Mesothelial cell of epicardium (in vitro differentiated cells): Measurements from ENCODE around the gene SLC7A4. TPM values are rescaled to one million over a fixed set of nuclear protein-coding genes. Genes with fewer than 3 reads are reported as not detected.

Source experiments
- DNase-seq, 2 experiments: peaks; one replicate each; pipeline ENCODE4 v3.0.0; 2021; ENCODE audit warnings: low spot score in 2 of 2; ENCODE audit not compliant: unreplicated experiment in 2 of 2
- H3K27ac Mint-ChIP-seq: 2 replicates; pipeline ENCODE4 v1.8.0; 2021; ENCODE audit warnings: mixed read lengths
- H3K27me3 Mint-ChIP-seq: 2 replicates; pipeline ENCODE4 v1.8.0; 2021; ENCODE audit warnings: low read depth, mixed read lengths
- H3K36me3 Mint-ChIP-seq: 2 replicates; pipeline ENCODE4 v1.8.0; 2021; ENCODE audit warnings: mixed read lengths
- H3K4me1 Mint-ChIP-seq: 2 replicates; pipeline ENCODE4 v1.8.0; 2021; ENCODE audit warnings: mixed read lengths
- H3K4me3 Mint-ChIP-seq: 2 replicates; pipeline ENCODE4 v1.8.0; 2021; ENCODE audit warnings: mild to moderate bottlenecking, moderate library complexity, mixed read lengths
- H3K9me3 Mint-ChIP-seq: 2 replicates; pipeline ENCODE4 v1.8.0; 2021; ENCODE audit warnings: mixed read lengths
- total RNA-seq: library from RNA; stranded (reverse); gene quantifications from 3 replicates; pipeline ENCODE4 v1.2.1, GENCODE V29; 2021
- TF ChIP-seq, protein P1 (sequence below): fragments of 200-600 bp; sonication (generic); IDR thresholded peaks from one replicate; pipeline ENCODE4 v1.5.0; 2021; ENCODE audit warnings: antibody characterized with exemption; ENCODE audit not compliant: unreplicated experiment

The SLC7A4 gene
- total RNA-seq, 1 donor from 2014 or later = 3.2 TPM

DNA sequence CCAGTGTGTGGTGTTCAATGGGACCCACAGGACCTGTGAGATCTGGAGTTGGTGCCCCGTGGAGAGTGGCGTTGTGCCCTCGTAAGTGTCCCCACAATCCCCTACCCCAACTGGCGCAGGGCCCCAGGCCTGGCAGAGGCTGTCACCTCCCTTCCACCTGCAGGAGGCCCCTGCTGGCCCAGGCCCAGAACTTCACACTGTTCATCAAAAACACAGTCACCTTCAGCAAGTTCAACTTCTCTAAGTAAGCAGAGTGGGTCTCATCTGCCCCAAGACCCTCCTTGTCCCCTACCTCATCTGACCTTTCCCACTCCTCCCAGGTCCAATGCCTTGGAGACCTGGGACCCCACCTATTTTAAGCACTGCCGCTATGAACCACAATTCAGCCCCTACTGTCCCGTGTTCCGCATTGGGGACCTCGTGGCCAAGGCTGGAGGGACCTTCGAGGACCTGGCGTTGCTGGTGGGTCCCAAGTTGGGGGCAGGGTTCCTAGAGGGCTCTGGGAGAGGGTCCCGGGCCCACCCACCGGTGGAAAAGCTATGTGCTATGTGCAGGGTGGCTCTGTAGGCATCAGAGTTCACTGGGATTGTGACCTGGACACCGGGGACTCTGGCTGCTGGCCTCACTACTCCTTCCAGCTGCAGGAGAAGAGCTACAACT is 9.3 kb downstream of the SLC7A4 start:
- Mint-ChIP-seq H3K4me3 (no peak overlapping the region), H3K36me3 (no peaks in the 10 kb centered on the region), H3K27me3 (no peaks in the 10 kb centered on the region), H3K27ac (no peak overlapping the region), H3K4me1 (peaks cover 11% of the 10 kb centered on the region), H3K9me3 (no peaks in the 10 kb centered on the region)
- TF ChIP-seq, protein P1, sequence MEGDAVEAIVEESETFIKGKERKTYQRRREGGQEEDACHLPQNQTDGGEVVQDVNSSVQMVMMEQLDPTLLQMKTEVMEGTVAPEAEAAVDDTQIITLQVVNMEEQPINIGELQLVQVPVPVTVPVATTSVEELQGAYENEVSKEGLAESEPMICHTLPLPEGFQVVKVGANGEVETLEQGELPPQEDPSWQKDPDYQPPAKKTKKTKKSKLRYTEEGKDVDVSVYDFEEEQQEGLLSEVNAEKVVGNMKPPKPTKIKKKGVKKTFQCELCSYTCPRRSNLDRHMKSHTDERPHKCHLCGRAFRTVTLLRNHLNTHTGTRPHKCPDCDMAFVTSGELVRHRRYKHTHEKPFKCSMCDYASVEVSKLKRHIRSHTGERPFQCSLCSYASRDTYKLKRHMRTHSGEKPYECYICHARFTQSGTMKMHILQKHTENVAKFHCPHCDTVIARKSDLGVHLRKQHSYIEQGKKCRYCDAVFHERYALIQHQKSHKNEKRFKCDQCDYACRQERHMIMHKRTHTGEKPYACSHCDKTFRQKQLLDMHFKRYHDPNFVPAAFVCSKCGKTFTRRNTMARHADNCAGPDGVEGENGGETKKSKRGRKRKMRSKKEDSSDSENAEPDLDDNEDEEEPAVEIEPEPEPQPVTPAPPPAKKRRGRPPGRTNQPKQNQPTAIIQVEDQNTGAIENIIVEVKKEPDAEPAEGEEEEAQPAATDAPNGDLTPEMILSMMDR = no peak
- no peak for DNase-seq

DNA sequence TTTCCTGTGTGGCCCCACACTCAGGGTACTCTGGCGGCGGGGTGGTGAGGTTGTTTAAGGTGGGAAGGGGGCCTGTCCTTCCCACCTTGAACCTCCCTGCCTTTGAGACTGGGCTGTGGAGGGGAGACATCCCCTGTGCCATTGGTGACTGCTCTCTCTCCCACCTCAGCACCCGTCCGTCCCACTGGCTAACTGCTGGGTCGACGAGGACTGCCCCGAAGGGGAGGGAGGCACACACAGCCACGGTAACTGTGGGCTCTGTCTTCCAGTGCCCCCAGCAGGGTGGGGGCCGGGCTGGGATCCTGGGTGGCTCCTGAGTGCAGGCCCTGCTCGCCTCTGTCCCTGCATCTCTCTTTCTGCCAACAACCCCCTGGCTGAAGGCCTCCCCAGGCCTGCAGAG is 9.9 kb downstream of the SLC7A4 start:
- H3K27me3 Mint-ChIP-seq = no peaks in the 10 kb centered on the region
- no peak overlapping the region for H3K27ac Mint-ChIP-seq
- DNase-seq = no peak
- H3K4me3 Mint-ChIP-seq = no peak overlapping the region
- H3K4me1 Mint-ChIP-seq = peaks cover 9% of the 10 kb centered on the region
- no peaks in the 10 kb centered on the region for H3K9me3 Mint-ChIP-seq
- no peaks in the 10 kb centered on the region for H3K36me3 Mint-ChIP-seq
- TF ChIP-seq, protein P1 = no peak

DNA sequence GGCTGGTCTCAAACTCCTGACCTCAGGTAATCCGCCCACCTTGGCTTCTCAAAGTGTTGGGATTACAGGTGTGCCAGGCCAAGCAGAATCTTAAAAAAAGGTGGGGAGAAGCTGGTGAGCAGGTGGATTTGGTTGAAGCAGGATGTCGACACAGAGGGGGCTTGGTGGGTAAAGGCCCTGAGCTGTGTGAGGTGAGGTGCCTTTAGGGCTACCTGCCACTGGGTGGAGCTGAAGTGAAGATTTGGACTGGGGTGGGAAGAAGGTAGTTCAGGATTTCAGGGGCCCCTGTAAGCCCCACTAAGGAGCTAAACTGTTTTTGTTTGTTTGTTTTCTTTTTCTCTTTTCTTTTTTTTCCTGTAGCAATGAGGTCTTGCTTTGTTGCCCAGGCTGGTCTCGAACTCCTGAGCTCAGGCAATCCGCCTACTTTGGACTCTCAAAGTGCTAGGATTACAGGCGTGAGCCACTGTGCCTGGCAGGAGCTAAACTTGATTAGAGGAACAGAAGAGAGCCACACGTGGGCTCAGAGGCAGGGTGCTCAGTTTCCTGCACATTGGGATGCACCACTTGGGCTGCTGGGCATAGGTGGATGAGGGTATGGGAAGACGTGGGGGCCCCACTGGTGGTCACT is 11.4 kb downstream of the SLC7A4 start:
- TF ChIP-seq, protein P1 = peak; percentile 23
- Mint-ChIP-seq H3K4me1 (peaks cover 11% of the 10 kb centered on the region), H3K9me3 (no peaks in the 10 kb centered on the region), H3K27me3 (no peaks in the 10 kb centered on the region), H3K36me3 (no peaks in the 10 kb centered on the region), H3K4me3 (no peak overlapping the region), H3K27ac (no peak overlapping the region)
- DNase-seq = no peak

DNA sequence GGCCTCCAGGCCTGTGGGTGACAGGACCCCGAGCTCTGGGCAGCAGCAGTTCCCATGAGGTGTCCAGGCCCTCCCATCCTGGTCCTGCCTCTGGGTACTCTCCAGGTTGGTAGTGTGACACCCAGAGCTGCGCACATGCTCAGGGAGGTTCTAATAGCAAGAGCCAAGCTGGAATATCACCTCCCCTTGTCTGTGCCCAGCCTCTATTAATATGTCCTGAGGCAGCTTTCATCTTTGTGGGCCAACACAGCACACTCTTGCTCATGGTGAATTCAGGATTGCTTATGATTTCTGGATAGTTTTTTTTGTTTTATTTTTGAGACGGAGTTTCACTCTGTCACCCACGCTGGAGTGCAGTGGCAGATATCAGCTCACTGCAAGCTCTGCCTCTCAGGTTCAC is 14.0 kb downstream of the SLC7A4 start:
- Mint-ChIP-seq H3K36me3 (no peaks in the 10 kb centered on the region), H3K27me3 (no peaks in the 10 kb centered on the region), H3K4me3 (no peak overlapping the region), H3K27ac (no peak overlapping the region), H3K4me1 (peaks cover 35% of the 10 kb centered on the region), H3K9me3 (no peaks in the 10 kb centered on the region)
- TF ChIP-seq, protein P1 = no peak
- DNase-seq = no peak

DNA sequence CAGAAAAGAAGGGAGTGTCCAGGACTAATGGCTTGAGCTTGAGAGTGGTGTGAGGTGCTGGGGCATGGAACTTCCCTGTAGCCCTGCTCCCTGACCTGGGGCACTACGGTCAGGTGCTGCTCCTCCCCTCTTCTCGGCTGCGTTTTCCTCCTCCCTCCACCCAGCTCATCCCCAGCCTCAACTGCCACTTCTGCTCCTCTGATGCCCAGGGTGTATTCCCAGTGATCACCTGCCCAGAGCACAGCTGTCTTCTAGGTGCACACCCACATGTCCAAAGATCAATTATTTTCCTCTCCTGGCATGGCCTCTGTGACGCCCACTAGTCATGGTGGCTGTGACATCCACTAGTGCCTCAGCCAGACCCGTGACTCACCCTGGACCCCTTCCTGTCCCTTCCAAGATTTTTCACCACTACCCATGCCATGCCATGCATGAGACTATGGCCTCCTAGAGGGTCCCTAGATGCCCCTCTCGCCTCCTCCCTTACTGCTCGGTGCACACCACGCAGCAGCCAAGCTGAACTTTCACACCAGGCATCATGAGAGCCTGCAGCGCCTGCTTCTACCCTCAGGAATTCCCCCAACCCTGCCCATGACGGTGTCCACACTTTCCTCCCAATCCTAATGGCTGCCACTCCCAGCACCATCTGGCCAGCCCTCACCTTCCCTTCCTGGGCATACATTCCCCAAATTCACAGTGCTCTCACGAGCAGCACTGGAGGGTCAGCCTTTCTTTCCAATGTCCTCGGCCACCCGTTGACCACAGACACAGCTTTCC is 15.5 kb downstream of the SLC7A4 start:
- peaks cover 38% of the 10 kb centered on the region for H3K4me1 Mint-ChIP-seq
- peak overlapping the region; percentile 73 for H3K27ac Mint-ChIP-seq
- no peaks in the 10 kb centered on the region for H3K27me3 Mint-ChIP-seq
- H3K4me3 Mint-ChIP-seq = no peak overlapping the region
- H3K36me3 Mint-ChIP-seq = no peaks in the 10 kb centered on the region
- TF ChIP-seq, protein P1 = no peak
- no peak for DNase-seq
- H3K9me3 Mint-ChIP-seq = no peaks in the 10 kb centered on the region
